Stomach (tissue), 9 donors: ENCODE data around the gene PAX5. TPM values are rescaled to one million over a fixed set of nuclear protein-coding genes. Genes with fewer than 3 reads are reported as not detected.

ENCODE experiments used
- DNase-seq, 2 donors: peaks; one replicate each; pipeline versions ENCODE4 v3.0.0 to v3.0.0-alpha.2; 2013 to 2019
- H3K27ac ChIP-seq, 5 donors: fragments of 200-600 bp in 4 of 5; sonication (generic) in 4 of 5; one replicate each; pipeline ENCODE4 v1.5.1; 2013 to 2019; ENCODE audit warnings: mild to moderate bottlenecking in 1 of 5, moderate library complexity in 1 of 5
- H3K27me3 ChIP-seq, 3 donors: fragments of 200-600 bp; sonication (generic); one replicate each; pipeline ENCODE4 v1.5.1; 2017 to 2019; ENCODE audit warnings: mixed run types in 1 of 3
- H3K36me3 ChIP-seq, 4 donors: fragments of 200-600 bp; sonication (generic); 1 replicate in 3 of 4; 2 replicates in 1 of 4; pipeline ENCODE4 v1.5.1; 2016 to 2019
- H3K4me1 ChIP-seq, 4 donors: fragments of 200-600 bp; sonication (generic); one replicate each; pipeline ENCODE4 v1.5.1; 2016 to 2019
- H3K4me3 ChIP-seq, 4 donors: fragments of 200-600 bp; sonication (generic) in 3 of 4; one replicate each; pipeline ENCODE4 v1.5.1; 2016 to 2019; ENCODE audit warnings: mild to moderate bottlenecking in 1 of 4
- H3K9me3 ChIP-seq, 4 donors: fragments of 200-600 bp; sonication (generic); one replicate each; pipeline ENCODE4 v1.5.1; 2016 to 2019
- EP300 ChIP-seq: sonication (generic); formaldehyde crosslinking; IDR thresholded peaks from one replicate; pipeline ENCODE4 v1.6.1; 2017; ENCODE audit warnings: antibody characterized with exemption
- POLR2A ChIP-seq, 4 donors: fragments of 450-650 bp; IDR thresholded peaks; one replicate each; pipeline ENCODE4 v1.6.1; 2016; ENCODE audit warnings: antibody characterized with exemption in 4 of 4, control low read depth in 2 of 4, mild to moderate bottlenecking in 1 of 4, moderate library complexity in 1 of 4
- POLR2AphosphoS5 ChIP-seq, 3 donors: sonication (generic); formaldehyde crosslinking; IDR thresholded peaks; one replicate each; pipeline ENCODE4 v1.6.1; 2016; ENCODE audit warnings: antibody characterized with exemption in 3 of 3
- WGBS, 5 donors: extraction: QIAGEN DNeasy Blood & Tissue Kit in 3 of 5; methylation state at CpG; one replicate each; pipeline versions ENCODE4 v1.1.5 to v1.1.7; 2013 to 2018; 5-methylcytosine and 5-hydroxymethylcytosine counted together
- intact Hi-C: fragments of 100-400 bp; cut with DNase I; formaldehyde crosslinking; loops from one replicate; pipeline ENCODE4 v1.15.1; 2023; ENCODE audit warnings: low total_unique reads
- polyA plus RNA-seq, 3 donors: library from polyadenylated mRNA; stranded (reverse); fragments of 200-250 nt; gene quantifications; one replicate each; pipeline ENCODE4 v1.2.3, GENCODE V29; 2013
- total RNA-seq, 5 donors: library from RNA; depleted of rRNA; stranded (reverse); fragments of >200 nt; gene quantifications; one replicate each; pipeline versions ENCODE4 v1.1.0 to v1.2.3, GENCODE V29; 2014 to 2016
- TF ChIP-seq, protein P1 (sequence below), 7 experiments: fragments of 450-650 bp in 4 of 7; fragments of 200-600 bp in 3 of 7; sonication (generic) in 3 of 7; IDR thresholded peaks; one replicate each; pipeline ENCODE4 v1.5.1; 2016 to 2019; ENCODE audit warnings: antibody characterized with exemption in 7 of 7, control low read depth in 2 of 7, mild to moderate bottlenecking in 1 of 7
- donor health status: healthy with polysubstance abuse.
- donor health status: Bipolar disorder and iron deficiency.
- donor health status: healthy.

The PAX5 gene
- total and polyA plus RNA-seq, 8 donors: 0.43 to 1.3 TPM; not detected in 6

DNA sequence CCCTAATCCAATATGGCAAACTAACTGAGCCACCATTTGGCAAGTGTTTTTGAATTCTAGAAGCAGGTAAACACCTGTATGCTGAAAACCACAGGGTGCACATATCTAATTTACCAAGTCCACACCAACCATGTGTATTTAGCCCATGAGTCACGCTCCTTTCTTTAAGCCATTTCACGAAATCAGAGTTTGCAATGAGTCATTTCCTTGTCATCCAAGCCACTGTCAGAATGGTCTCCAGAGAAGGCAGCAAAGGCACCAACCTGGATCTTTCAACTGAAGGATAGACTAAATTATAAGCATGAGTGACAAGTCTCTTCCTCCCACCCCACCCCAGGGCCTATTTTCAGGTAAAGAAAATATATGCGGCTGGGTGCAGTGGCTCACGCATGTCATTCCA is 110.0 kb downstream of the PAX5 start:
- H3K36me3 ChIP-seq: no peaks in the 10 kb centered on the region
- peaks cover 0 to 4% (median 0%) of the 10 kb centered on the region in 4 donors for H3K9me3 ChIP-seq
- 51 to 66% (median 55%) methylated on average over 4 of the region's 4 CpGs for WGBS, 5 donors
- H3K4me1 ChIP-seq: peaks cover 0 to 14% (median 5%) of the 10 kb centered on the region in 4 donors
- TF ChIP-seq POLR2AphosphoS5 (IDR thresholded peaks at IDR 0.05): peak in 1 of 3 donors; percentile 60
- TF ChIP-seq, protein P1, sequence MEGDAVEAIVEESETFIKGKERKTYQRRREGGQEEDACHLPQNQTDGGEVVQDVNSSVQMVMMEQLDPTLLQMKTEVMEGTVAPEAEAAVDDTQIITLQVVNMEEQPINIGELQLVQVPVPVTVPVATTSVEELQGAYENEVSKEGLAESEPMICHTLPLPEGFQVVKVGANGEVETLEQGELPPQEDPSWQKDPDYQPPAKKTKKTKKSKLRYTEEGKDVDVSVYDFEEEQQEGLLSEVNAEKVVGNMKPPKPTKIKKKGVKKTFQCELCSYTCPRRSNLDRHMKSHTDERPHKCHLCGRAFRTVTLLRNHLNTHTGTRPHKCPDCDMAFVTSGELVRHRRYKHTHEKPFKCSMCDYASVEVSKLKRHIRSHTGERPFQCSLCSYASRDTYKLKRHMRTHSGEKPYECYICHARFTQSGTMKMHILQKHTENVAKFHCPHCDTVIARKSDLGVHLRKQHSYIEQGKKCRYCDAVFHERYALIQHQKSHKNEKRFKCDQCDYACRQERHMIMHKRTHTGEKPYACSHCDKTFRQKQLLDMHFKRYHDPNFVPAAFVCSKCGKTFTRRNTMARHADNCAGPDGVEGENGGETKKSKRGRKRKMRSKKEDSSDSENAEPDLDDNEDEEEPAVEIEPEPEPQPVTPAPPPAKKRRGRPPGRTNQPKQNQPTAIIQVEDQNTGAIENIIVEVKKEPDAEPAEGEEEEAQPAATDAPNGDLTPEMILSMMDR (IDR thresholded peaks at IDR 0.05): no peak
- intact Hi-C loops: no loop called here
- H3K27me3 ChIP-seq: peaks cover 0 to 17% (median 0%) of the 10 kb centered on the region in 3 donors
- H3K27ac ChIP-seq: peak overlapping the region in 2 of 5 donors; percentile 17 to 24
- H3K4me3 ChIP-seq: no peak overlapping the region
- peak in 1 of 2 donors; percentile 77 for DNase-seq

DNA sequence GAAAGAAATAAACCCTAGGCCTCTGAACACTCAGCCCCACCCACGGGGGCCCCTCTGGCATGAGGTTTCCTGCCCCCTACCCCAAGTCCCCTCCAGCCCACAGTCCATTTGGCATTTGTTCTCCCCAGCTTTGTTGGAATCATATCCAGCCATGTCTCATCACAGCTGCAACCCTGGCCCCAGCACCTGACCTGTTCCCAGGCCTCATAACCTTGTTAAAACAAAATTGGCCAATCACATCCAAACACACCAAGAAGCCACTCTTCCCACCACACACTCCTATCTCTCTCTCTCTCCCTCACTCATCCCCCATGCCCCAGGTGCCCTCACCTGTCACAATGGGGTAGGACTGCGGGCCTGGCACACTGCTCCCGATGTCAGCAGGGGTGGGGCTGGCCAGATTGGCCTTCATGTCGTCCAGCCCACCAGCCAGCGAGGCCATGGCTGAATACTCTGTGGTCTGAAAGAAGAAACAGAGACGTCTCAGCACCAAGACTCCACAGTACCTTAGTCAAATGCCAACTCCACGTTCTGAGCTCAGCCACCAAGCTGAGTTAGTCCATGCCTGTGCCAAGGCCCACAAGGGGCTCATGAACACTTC is 110.9 kb downstream of the PAX5 start:
- WGBS, 5 donors: 76 to 86% (median 84%) methylated on average over 6 to 7 of the region's 7 CpGs

DNA sequence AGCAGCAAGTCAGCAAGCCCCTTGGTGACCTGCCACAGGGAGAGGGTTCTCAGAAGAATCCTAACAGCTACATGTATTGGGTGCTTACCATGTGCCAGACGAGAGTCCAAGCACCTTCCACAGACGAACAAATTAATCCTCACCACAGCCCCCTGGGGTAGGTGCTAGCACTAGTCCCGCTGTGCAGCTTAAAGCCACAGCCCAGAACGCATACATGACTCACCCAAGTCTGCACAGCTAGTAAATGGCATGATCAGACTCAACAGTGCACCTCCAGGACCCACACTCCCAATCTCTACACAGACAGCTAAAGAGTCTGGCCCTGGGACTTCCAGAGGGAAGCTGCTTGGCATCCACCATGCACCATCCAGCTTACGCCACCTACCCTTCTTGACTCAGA is 111.5 kb downstream of the PAX5 start:
- H3K4me1 ChIP-seq: peaks cover 0 to 14% (median 5%) of the 10 kb centered on the region in 4 donors
- TF ChIP-seq POLR2AphosphoS5 (IDR thresholded peaks at IDR 0.05): no peak
- TF ChIP-seq EP300: no peak
- no peak for TF ChIP-seq POLR2A (IDR thresholded peaks at IDR 0.05)
- TF ChIP-seq, protein P1 (IDR thresholded peaks at IDR 0.05): no peak
- DNase-seq: no peak
- intact Hi-C loops: no loop called here
- peaks cover 0 to 17% (median 0%) of the 10 kb centered on the region in 3 donors for H3K27me3 ChIP-seq
- no peak overlapping the region for H3K27ac ChIP-seq
- no peak overlapping the region for H3K4me3 ChIP-seq
- 65 to 85% (median 78%) methylated on average over 5 of the region's 5 CpGs for WGBS, 5 donors
- no peaks in the 10 kb centered on the region for H3K36me3 ChIP-seq
- peaks cover 0 to 5% (median 0%) of the 10 kb centered on the region in 4 donors for H3K9me3 ChIP-seq

More for the DNA sequence above, 110.9 kb downstream of the PAX5 start:
- DNase-seq: no peak
- Histone ChIP-seq H3K27ac (no peak overlapping the region), H3K36me3 (no peaks in the 10 kb centered on the region), H3K4me1 (peaks cover 0 to 14% (median 5%) of the 10 kb centered on the region in 4 donors), H3K4me3 (no peak overlapping the region), H3K27me3 (peaks cover 0 to 17% (median 0%) of the 10 kb centered on the region in 3 donors), H3K9me3 (peaks cover 0 to 5% (median 0%) of the 10 kb centered on the region in 4 donors)
- intact Hi-C loops: no loop called here
- no peak for TF ChIP-seq EP300
- no peak for TF ChIP-seq POLR2A (IDR thresholded peaks at IDR 0.05)
- TF ChIP-seq POLR2AphosphoS5 (IDR thresholded peaks at IDR 0.05): no peak
- TF ChIP-seq, protein P1 (IDR thresholded peaks at IDR 0.05): no peak

DNA sequence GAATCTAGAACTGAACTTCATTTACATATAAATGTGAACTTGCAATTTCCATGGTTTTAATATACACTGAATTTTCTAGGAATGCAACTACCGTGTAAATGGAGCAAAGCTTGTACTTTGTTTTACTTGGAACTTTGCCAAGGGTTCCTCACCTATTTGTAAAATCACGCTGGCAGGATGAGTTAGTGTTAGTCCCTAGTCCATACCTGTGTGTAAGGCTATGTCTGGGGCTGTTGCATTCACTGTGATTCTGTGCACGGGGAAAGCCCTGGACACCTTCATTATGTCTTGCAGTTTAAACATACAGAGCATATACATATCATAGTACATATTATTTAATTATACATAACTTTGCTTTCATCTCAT is 119.9 kb downstream of the PAX5 start:
- Histone ChIP-seq H3K27me3 (peaks cover 0 to 46% (median 6%) of the 10 kb centered on the region in 3 donors), H3K36me3 (no peaks in the 10 kb centered on the region), H3K9me3 (peaks cover 0 to 2% (median 0%) of the 10 kb centered on the region in 4 donors), H3K4me3 (no peak overlapping the region), H3K27ac (no peak overlapping the region), H3K4me1 (no peaks in the 10 kb centered on the region)
- intact Hi-C loops: no loop called here
- DNase-seq: no peak
- TF ChIP-seq POLR2A (IDR thresholded peaks at IDR 0.05) (no peak), POLR2AphosphoS5 (IDR thresholded peaks at IDR 0.05) (no peak)
- 24 to 36% (median 29%) methylated on average over 3 of the region's 3 CpGs for WGBS, 5 donors
